ENCODE results near the gene MAN2B1. TPM values are rescaled to one million over a fixed set of nuclear protein-coding genes. Genes with fewer than 3 reads are reported as not detected.
"Not testable (repeated sequence)": the region's sequence is repeated elsewhere in the genome, so short reads cannot be mapped to it uniquely, and the experiment has no call there.

MAN2B1 gene
- total and polyA plus RNA-seq, 2 of the 8 experiments (the other 6 are each of a cell fraction or from before 2014, with no cell fraction given) = 55.3 to 76.3 TPM

- TF ChIP-seq POLR2AphosphoS5 (IDR thresholded peaks at IDR 0.05; ENCODE audit: low read depth, low read length) = no peak
These were observed 43.0 kb downstream of the MAN2B1 start (continued) for GRCh38 chr19:12623361-12624031.

GRCh38 chr19:12621253-12622024 is 45.1 kb downstream of the MAN2B1 start:
- H2AFZ ChIP-seq (ENCODE audit: low read length); H2BK12ac ChIP-seq (ENCODE audit: low read depth, low read length); FAIRE-seq; H2BK15ac ChIP-seq (ENCODE audit: low read length); H3K79me1 ChIP-seq (ENCODE audit: low read depth, low read length); POLR2A ChIA-PET (ENCODE audit: partially characterized antibody); H3K9ac ChIP-seq (replicated peaks in 1 of 4; ENCODE audit: extremely low read depth in 1 of 4, low read depth in 3 of 4, low read length in 3 of 4); H3K14ac ChIP-seq (ENCODE audit: insufficient read length); H4K8ac ChIP-seq (ENCODE audit: extremely low read depth, insufficient read depth, low read length); H3K4me1 ChIP-seq (replicated peaks in 1 of 4; ENCODE audit: control insufficient read depth in 3 of 4, insufficient read depth in 4 of 4, low read length in 3 of 4); H3K4me2 ChIP-seq (ENCODE audit: insufficient read depth in 1 of 2, low read depth in 2 of 2, low read length in 2 of 2); H3K23ac ChIP-seq (ENCODE audit: insufficient read length); H2BK120ac ChIP-seq (replicated peaks; ENCODE audit: low read depth, low read length); H2BK5ac ChIP-seq (ENCODE audit: low read depth, low read length); H4K20me1 ChIP-seq (replicated peaks in 1 of 2; ENCODE audit: control insufficient read depth in 1 of 2, insufficient read depth in 2 of 2, low read length in 2 of 2); H3K18ac ChIP-seq (ENCODE audit: extremely low read depth, low read length); H3K27me3 ChIP-seq (replicated peaks in 1 of 4; ENCODE audit: control insufficient read depth in 3 of 4, extremely low read depth in 1 of 4, insufficient read depth in 3 of 4, low read length in 3 of 4); H2BK20ac ChIP-seq (ENCODE audit: low read length); H4K5ac ChIP-seq (ENCODE audit: insufficient read length, low read depth, low read length); DNase-seq (ENCODE audit: low read depth in 1 of 2, low spot score in 2 of 2); H3K56ac ChIP-seq (replicated peaks; ENCODE audit: insufficient read length, low read depth, low read length); H3K27ac ChIP-seq (ENCODE audit: low read depth, low read length); H3K4me3 ChIP-seq (ENCODE audit: extremely low read depth in 1 of 4, insufficient read depth in 2 of 4, low read depth in 3 of 4, low read length in 4 of 4); H3K9me3 ChIP-seq (ENCODE audit: insufficient read depth in 2 of 2, low read depth in 1 of 2, low read length in 1 of 2); H3K23me2 ChIP-seq (ENCODE audit: low read depth, low read length); H2AK5ac ChIP-seq (ENCODE audit: low read depth, low read length); H4K91ac ChIP-seq (replicated peaks; ENCODE audit: insufficient read length, low read length); H3K4ac ChIP-seq (replicated peaks; ENCODE audit: insufficient read length, low read depth, low read length): not testable (repeated sequence)
- WGBS, 2 experiments (ENCODE audit: extremely low coverage in 1 of 2, insufficient coverage in 1 of 2, insufficient read length in 1 of 2, insufficient replicate concordance in 2 of 2, low coverage in 1 of 2, low lambda C conversion rate in 2 of 2, missing lambda C conversion rate in 1 of 2) = 94% methylated on average over 8 of the region's 26 CpGs; no CpG with 5 or more reads in 1 of the 2 experiments
- H3K79me2 ChIP-seq (ENCODE audit: control insufficient read depth in 1 of 2, insufficient read depth in 2 of 2, low read length in 2 of 2) = peaks cover 3 to 44% of the 10 kb centered on the region in 2 experiments; a peak in 3 of 4 replicates
- CTCF ChIA-PET (ENCODE audit: partially characterized antibody) = interaction anchor here (1.4 kb wide), 1 partner anchor 55 kb away, joined by 4 read pairs; no protein-coding TSS in a partner anchor
- H3K36me3 ChIP-seq (ENCODE audit: control insufficient read depth in 2 of 4, insufficient read depth in 4 of 4, low read length in 3 of 4) = peaks cover 0 to 31% (median 17%) of the 10 kb centered on the region in 4 experiments; a peak in 5 of 8 replicates
